WI38 (cell line): ENCODE data around the gene C19orf85.
A peak's percentile ranks its signal among the peaks of the same experiment; 100 is the strongest.

Experiments used
- H3K4me3 ChIP-seq: 2 replicates; pipeline ENCODE4 v1.5.1; 2011; ENCODE audit warnings: low read depth, mild to moderate bottlenecking, control low read depth, low read length
- TF ChIP-seq, protein P1 (sequence below): IDR thresholded peaks from 2 replicates; pipeline ENCODE4 v1.5.1; 2012; ENCODE audit warnings: low read depth, mild to moderate bottlenecking, control low read depth, low read length

C19orf85 gene

DNA sequence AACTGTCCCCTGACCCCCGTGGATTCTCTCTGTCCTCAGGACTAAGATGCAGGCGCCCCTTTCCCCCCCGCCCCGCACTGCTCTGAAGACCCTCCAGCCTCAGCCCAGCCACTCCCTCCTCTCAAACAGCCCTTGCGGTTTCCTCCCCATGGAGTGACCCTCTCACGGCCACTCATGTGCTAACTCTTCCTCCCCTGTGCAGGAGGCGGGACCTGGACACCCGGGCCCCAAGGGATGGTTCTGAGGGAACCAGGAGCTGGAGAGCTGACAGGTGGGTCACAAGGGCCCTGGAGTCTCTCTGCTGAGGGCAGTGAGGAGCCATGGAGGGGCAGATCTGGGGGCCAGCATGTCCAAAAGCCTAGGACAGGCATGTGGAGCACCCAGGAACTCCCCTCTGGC lies 5.0 kb downstream of the C19orf85 start:
- TF ChIP-seq, protein P1, sequence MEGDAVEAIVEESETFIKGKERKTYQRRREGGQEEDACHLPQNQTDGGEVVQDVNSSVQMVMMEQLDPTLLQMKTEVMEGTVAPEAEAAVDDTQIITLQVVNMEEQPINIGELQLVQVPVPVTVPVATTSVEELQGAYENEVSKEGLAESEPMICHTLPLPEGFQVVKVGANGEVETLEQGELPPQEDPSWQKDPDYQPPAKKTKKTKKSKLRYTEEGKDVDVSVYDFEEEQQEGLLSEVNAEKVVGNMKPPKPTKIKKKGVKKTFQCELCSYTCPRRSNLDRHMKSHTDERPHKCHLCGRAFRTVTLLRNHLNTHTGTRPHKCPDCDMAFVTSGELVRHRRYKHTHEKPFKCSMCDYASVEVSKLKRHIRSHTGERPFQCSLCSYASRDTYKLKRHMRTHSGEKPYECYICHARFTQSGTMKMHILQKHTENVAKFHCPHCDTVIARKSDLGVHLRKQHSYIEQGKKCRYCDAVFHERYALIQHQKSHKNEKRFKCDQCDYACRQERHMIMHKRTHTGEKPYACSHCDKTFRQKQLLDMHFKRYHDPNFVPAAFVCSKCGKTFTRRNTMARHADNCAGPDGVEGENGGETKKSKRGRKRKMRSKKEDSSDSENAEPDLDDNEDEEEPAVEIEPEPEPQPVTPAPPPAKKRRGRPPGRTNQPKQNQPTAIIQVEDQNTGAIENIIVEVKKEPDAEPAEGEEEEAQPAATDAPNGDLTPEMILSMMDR, result no peak
- no peak overlapping the region for H3K4me3 ChIP-seq

DNA sequence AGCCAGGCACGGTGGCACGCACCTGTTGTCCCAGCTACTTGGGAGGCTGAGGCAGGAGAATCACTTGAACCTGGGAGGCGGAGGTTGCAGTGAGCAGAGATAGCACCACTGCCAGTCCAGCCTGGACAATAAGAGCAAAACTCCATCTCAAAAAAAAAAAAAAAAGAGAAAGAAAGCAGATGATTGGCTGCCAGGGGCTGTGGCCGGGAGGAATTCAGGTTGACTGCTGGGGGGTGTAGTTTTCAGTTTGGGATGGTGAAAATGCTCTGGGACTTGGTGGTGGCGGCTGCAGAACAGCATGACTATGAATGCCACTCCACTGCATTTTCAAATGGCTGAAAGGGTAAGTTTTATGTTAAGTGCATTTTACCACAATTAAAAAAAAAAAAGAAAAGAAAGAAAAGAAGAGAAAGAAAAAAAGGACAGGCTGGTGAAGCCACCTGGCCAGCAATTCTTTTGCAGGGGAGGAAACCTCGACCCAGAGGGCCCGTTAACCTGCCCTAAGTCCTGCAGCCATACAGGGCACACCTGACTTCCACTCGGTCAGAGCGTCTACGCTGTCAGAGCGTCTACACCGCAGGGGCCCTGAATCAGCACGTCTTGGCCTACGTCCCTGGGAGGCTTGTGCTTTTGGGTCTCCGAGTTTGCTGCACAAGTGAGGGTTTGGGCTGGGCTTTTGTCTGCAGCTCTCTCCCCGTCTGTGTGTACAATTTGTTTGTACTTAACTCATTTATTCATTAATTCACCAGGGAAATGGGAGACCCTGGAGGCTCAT lies 6.7 kb downstream of the C19orf85 start:
- H3K4me3 ChIP-seq, result no peak overlapping the region
- TF ChIP-seq, protein P1, result no peak

- no peak overlapping the region for H3K4me3 ChIP-seq
- TF ChIP-seq, protein P1, result no peak
These were observed 8.2 kb downstream of the C19orf85 start for GRCh38 chr19:55456347-55456746.

DNA sequence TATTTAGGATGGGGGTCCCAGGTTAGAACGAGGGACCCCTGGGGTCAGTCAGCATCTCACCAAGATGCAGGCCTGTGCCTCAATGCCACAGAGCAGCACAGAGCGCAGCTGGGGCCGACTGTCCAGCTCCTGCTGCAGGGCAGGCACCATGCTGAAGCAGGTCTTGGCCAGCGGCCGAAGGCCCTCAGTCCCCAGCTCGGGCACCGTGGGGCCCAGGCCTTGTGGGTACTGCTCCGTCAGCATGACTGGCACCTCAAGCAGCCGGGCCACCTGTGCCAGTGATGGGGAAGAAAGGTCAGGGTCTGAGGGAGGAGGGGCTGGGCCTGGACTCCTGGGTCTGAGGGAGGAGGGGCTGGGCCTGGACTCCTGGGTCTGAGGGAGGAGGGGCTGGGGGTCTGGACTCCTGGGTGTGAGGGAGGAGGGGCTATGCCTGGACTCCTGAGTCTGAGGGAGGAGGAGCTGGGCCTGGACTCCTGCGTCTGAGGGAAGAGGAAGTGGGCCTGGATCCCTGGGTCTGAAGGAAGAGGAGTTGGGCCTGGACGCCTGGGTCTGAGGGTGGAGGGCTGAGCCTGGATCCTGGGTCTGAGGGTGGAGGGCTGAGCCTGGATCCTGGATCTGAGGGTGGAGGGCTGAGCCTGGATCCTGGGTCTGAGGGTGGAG lies 8.8 kb downstream of the C19orf85 start:
- TF ChIP-seq, protein P1, result no peak
- no peak overlapping the region for H3K4me3 ChIP-seq

- no peak overlapping the region for H3K4me3 ChIP-seq
- TF ChIP-seq, protein P1, result peak; percentile 80
These were observed 9.7 kb downstream of the C19orf85 start for GRCh38 chr19:55454787-55455243.

DNA sequence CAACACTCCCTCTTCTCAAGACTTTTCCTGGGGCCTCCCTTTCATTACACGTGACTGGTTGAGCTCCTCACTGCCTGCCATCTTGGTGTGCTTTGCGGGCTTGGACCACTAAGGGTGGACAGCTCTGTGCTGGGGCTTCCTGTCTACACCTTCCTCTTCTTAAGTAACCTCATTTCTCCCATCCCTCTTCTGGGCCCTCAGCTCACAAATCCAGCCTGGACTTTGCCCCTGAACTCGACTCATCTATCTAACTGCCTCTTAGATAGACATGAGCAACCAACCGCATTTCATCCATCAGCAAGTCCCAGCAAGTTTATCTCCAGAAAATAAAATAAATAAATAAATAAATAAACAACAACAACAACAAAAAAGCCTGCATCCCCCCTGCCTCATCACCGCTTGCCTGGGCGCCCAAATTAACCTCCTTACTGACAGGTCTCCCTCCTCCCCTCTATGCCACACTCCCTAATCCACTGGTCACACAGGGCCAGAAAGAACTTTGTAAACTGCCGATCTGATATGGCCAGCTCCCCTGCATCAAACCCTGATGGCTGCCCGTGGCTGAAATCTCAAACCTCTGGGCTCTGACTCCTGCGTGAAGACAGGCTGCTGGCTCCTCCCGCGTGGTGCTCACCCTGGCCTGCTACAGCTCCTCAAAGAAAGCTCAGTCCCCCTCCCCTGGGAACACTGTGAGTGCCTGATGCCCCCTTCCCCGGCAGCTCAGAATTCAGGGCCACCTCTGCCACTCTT lies 10.9 kb downstream of the C19orf85 start:
- no peak overlapping the region for H3K4me3 ChIP-seq
- TF ChIP-seq, protein P1, result no peak
